ENCODE measurements around the gene ARRDC4.

Gene ARRDC4

DNA sequence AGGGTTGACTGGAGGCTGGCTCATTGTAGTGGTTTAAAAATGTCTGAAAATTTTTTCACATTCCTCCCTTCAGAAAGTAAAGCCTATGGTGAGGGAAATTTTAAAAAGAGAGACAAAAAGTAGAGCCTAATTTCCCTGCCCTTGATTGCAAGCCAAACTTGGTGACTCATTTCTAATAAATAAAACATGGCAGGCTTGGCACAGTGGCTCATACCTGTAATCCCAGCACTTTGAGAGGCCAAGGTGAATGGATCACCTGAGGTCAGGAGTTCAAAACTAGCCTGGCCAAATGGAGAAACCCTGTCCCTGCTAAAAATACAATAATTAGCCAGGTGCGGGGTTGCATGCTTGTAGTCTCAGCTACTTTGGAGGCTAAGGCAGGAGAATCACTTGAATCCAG, 18.9 kb upstream of the ARRDC4 start:
- H3K36me3 ChIP-seq (ENCODE audit: insufficient read depth, low read length), result no peaks in the 10 kb centered on the region
- no peaks in the 10 kb centered on the region for H3K9me3 ChIP-seq (ENCODE audit: low read length)
- TF ChIP-seq, protein P1, sequence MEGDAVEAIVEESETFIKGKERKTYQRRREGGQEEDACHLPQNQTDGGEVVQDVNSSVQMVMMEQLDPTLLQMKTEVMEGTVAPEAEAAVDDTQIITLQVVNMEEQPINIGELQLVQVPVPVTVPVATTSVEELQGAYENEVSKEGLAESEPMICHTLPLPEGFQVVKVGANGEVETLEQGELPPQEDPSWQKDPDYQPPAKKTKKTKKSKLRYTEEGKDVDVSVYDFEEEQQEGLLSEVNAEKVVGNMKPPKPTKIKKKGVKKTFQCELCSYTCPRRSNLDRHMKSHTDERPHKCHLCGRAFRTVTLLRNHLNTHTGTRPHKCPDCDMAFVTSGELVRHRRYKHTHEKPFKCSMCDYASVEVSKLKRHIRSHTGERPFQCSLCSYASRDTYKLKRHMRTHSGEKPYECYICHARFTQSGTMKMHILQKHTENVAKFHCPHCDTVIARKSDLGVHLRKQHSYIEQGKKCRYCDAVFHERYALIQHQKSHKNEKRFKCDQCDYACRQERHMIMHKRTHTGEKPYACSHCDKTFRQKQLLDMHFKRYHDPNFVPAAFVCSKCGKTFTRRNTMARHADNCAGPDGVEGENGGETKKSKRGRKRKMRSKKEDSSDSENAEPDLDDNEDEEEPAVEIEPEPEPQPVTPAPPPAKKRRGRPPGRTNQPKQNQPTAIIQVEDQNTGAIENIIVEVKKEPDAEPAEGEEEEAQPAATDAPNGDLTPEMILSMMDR (IDR thresholded peaks at IDR 0.05; ENCODE audit: low read length), result no peak
- no peak for TF ChIP-seq EZH2 (IDR thresholded peaks at IDR 0.05; ENCODE audit: borderline replicate concordance, low read length)
- no peak overlapping the region for H3K4me2 ChIP-seq (ENCODE audit: low read length)
- H3K4me1 ChIP-seq (ENCODE audit: insufficient read depth, low read length, severe bottlenecking), result no peaks in the 10 kb centered on the region
- no peaks in the 10 kb centered on the region for H3K27me3 ChIP-seq (ENCODE audit: insufficient read depth, low read length)
- no peaks in the 10 kb centered on the region for H3K79me2 ChIP-seq (ENCODE audit: insufficient read depth, low read length)
- no peaks in the 10 kb centered on the region for H3K9me2 ChIP-seq (ENCODE audit: low read depth, low read length)
- no peak overlapping the region for H3K4me3 ChIP-seq (ENCODE audit: low read depth, low read length, poor library complexity, severe bottlenecking)
- H2AFZ ChIP-seq (ENCODE audit: low read length), result no peak overlapping the region
- no peak overlapping the region for H3K27ac ChIP-seq (ENCODE audit: low read depth, low read length, poor library complexity, severe bottlenecking)
- no peak overlapping the region for H3K9ac ChIP-seq (ENCODE audit: low read length)
- H4K20me1 ChIP-seq (ENCODE audit: insufficient read depth, low read length), result no peaks in the 10 kb centered on the region
- no peaks in the 10 kb centered on the region for H3F3A ChIP-seq (ENCODE audit: insufficient read depth, low read length)

DNA sequence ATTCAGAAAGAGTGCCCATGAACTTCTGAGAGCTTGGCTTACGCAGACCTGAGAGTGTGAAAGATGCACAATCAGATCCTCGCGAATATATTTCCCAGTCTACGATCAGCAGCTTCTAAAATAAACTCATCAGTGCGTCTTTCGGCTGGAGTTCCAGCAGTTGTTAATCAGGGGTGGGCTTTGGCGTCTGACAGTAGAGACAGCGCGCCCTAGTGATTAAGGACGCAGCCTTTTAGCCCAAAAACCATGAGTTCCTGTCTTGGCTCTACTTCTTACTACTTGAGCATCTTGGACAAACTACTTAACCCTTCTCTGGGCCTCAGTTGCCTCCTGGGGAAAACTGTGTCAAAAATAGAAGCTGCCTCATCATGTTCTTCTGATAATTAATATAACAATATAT, 15.8 kb upstream of the ARRDC4 start:
- H3K4me3 ChIP-seq (ENCODE audit: low read depth, low read length, poor library complexity, severe bottlenecking), result no peak overlapping the region
- H3K9me3 ChIP-seq (ENCODE audit: low read length), result no peaks in the 10 kb centered on the region
- no peaks in the 10 kb centered on the region for H3K9me2 ChIP-seq (ENCODE audit: low read depth, low read length)
- H3K4me2 ChIP-seq (ENCODE audit: low read length), result no peak overlapping the region
- no peak overlapping the region for H2AFZ ChIP-seq (ENCODE audit: low read length)
- H3K9ac ChIP-seq (ENCODE audit: low read length), result no peak overlapping the region
- H3K4me1 ChIP-seq (ENCODE audit: insufficient read depth, low read length, severe bottlenecking), result no peaks in the 10 kb centered on the region
- H3K36me3 ChIP-seq (ENCODE audit: insufficient read depth, low read length), result no peaks in the 10 kb centered on the region
- no peaks in the 10 kb centered on the region for H3F3A ChIP-seq (ENCODE audit: insufficient read depth, low read length)
- H4K20me1 ChIP-seq (ENCODE audit: insufficient read depth, low read length), result no peaks in the 10 kb centered on the region
- no peaks in the 10 kb centered on the region for H3K79me2 ChIP-seq (ENCODE audit: insufficient read depth, low read length)
- no peak overlapping the region for H3K27ac ChIP-seq (ENCODE audit: low read depth, low read length, poor library complexity, severe bottlenecking)
- H3K27me3 ChIP-seq (ENCODE audit: insufficient read depth, low read length), result no peaks in the 10 kb centered on the region
- TF ChIP-seq, protein P1 (IDR thresholded peaks at IDR 0.05; ENCODE audit: low read length), result no peak
- no peak for TF ChIP-seq EZH2 (IDR thresholded peaks at IDR 0.05; ENCODE audit: borderline replicate concordance, low read length)

DNA sequence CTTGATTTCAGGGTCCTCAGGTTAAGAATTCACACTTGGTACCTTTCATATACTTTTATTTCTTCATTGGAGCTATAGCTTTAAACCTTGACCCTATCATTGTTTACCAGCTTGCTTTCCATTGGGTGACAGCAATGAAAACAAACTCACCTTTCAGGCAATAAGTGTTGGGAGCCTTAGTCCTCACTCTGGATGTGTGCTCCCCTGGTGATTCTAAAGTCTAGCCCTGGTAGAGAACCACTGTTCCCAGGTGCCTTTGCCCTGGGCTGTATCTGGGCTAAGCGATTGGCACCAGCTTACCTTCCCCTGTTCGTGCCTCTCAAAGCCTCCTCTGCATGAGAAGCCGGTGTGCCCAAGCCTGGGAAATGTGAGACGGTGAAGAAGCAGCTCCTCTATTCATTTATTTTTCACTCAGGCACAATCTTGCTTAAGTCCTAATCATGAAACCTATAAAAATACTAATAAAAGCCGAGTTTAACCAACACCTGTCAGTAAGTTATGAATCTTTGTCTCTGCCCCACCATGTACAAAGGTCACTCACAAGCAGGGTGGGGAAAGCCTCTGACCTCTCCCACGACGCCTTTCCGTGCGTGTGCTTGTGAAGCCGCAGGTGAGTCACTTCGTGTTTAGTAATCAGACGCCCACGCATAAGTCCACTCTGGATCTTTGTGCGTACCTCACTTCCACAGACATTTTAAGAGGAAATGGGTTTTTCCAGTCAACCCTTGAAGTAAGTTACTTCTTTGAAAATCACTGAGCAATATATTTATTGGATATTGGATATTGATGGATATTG, 12.8 kb upstream of the ARRDC4 start:
- H3K27me3 ChIP-seq (ENCODE audit: insufficient read depth, low read length), result no peaks in the 10 kb centered on the region
- no peaks in the 10 kb centered on the region for H3K36me3 ChIP-seq (ENCODE audit: insufficient read depth, low read length)
- TF ChIP-seq, protein P1 (IDR thresholded peaks at IDR 0.05; ENCODE audit: low read length), result no peak
- TF ChIP-seq EZH2 (IDR thresholded peaks at IDR 0.05; ENCODE audit: borderline replicate concordance, low read length), result no peak
- no peak overlapping the region for H3K27ac ChIP-seq (ENCODE audit: low read depth, low read length, poor library complexity, severe bottlenecking)
- no peak overlapping the region for H2AFZ ChIP-seq (ENCODE audit: low read length)
- H3K9me2 ChIP-seq (ENCODE audit: low read depth, low read length), result no peaks in the 10 kb centered on the region
- no peaks in the 10 kb centered on the region for H3K79me2 ChIP-seq (ENCODE audit: insufficient read depth, low read length)
- H3K4me1 ChIP-seq (ENCODE audit: insufficient read depth, low read length, severe bottlenecking), result no peaks in the 10 kb centered on the region
- no peak overlapping the region for H3K4me3 ChIP-seq (ENCODE audit: low read depth, low read length, poor library complexity, severe bottlenecking)
- no peak overlapping the region for H3K9ac ChIP-seq (ENCODE audit: low read length)
- no peaks in the 10 kb centered on the region for H3F3A ChIP-seq (ENCODE audit: insufficient read depth, low read length)
- H4K20me1 ChIP-seq (ENCODE audit: insufficient read depth, low read length), result no peaks in the 10 kb centered on the region
- H3K4me2 ChIP-seq (ENCODE audit: low read length), result no peak overlapping the region
- H3K9me3 ChIP-seq (ENCODE audit: low read length), result no peaks in the 10 kb centered on the region
